ENCODE measurements around the gene CYB5R4.
A peak's percentile ranks its signal among the peaks of the same experiment; 100 is the strongest.

The CYB5R4 gene

DNA sequence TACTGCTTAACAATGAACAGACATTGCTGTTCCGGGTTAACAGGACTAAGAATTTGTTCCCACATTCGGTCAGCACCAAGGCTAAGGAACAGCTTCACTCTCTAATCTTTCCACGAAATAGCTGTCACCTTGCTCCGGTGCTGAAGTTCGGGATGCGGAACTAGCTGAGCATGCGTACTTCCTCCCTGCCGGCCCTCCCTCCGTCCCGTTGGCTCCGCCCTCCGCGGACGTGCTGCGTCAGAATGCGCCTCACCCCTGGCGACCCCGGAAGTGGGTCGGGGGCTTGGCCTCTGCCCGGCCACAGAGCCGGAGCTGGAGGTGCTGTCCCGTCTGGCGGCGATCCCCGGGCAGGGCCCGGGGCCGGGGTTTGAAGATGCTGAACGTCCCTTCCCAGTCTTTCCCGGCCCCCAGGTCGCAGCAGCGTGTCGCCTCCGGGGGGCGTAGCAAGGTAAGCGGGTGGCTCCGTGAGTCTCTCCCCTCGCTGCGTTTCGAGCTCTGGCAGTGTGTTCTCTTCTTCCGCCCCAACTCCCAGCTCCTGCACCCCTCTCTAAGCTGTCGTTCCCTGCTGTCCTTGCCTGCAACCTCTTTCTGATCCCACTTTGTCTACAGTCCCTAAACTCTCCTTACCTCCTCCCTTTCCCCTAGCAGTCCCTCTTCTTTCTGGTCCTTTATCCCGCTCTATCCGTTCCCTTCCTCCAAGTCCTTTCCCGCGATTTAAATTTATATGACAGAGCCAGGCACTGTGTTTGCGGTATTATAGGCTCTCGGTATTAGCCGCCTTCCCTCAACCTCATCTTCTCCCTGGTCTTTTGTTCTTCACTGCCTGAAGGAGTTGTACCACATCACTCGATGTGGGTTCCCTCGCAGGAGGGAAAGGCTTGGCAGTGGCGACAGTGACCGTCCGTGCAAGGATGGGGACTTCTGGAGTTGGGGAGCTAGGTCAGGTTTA lies at the start of gene CYB5R4:
TSS of gene CYB5R4 (plus strand) at position 280 of the 949 bp plus-strand sequence. CDS start at position 374, 94 bp downstream.
- DNase-seq, result peak; percentile 83

GRCh38 chr6:83812595-83812994 lies 46.9 kb upstream of the CYB5R4 start:
- no peak for DNase-seq

DNA sequence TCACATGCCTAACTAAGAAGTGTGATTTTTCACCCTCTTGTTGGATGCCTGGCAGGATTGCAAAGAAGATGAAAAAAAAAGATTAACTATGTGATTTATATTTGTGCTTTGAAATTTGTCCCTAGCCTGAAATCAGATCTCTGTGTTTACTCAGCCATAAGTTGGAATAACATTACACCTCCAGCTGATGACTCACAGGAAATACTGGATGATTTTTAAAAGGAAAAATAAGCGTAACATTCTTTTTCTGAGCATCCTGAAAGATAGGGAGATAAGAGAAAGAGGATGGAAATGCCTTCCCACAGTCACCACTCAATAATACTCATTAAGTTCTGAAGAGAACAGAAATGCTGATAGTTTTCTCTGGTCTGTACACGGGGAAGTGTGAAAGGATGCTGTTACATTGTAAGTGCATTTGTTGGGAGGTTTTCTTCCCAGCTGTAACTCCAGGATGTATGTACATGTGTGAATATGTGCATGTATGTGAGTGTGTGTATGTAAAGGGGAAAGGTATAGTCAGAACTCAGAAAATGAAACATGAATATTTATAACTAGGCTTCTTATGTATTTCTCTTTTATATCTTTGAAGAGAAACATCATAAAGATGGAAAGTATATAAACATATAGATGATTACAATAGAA lies 43.7 kb upstream of the CYB5R4 start:
- DNase-seq, result no peak

DNA sequence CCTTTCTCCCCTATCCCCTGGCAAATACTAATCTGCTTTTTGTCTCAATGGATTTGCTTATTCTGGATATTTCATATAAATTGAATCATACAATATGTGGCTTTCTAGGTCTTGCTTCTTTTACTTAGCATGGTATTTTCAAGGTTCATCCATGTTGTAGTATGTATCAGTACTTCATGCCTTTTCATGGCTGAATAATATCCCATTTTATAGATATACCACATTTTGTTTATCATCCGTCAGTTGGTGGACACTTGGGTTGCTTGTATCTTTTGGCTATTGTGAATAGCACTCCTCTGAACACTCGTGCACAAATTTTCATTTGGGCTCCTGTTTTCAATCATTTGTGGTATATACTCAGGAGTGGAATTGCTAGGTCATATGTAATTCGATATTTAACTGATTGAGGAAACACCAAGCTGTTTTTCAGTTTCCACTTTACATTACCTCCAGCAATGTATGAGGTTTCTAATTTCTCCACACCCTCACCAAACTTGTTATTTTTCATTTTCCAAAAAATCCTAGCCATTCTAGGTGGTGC lies 36.8 kb upstream of the CYB5R4 start:
- DNase-seq, result no peak

DNA sequence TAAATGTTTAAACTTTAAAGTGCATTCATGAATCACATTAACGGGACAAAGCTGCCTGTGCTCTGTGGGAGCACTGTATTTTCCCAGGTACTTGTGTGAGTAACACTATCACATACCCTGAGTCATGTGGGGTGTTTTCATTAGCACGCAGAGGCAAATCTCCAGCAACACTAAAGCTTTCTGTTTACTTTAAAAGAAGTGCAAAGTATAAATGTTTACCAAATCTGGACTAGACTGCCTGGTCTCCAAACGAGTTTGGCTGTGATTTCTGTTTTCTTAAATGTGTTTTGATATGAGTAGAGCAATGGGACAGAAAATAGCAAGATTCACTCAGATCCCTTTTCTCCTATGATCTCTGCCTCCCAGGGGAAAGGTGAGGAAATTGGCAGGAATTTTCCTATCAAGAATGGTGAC lies 35.1 kb upstream of the CYB5R4 start:
- no peak for DNase-seq

DNA sequence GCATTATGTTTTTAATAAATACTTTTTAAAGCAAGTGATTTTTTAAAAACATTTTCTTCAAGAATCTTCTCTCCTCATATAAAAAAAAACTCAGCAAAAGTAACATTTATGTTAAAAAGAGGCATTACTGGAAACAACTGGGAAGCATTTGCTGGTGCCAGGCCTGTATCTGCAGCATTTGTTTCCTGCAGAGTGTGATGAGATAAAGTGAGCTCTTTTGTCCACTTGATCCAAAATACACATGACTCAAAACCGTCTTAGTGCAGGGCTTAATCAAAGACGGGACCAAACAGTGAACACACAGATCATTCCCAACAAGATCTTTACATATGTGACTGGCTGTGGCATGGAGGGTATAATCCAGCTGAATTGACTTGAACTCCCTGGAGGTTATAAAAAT lies 34.7 kb upstream of the CYB5R4 start:
- no peak for DNase-seq

GRCh38 chr6:83827050-83827449 lies 32.4 kb upstream of the CYB5R4 start:
- no peak for DNase-seq

- DNase-seq, result no peak
Measured at GRCh38 chr6:83838727-83839126, 20.8 kb upstream of the CYB5R4 start.

- DNase-seq, result no peak
Measured at GRCh38 chr6:83844170-83844569, 15.3 kb upstream of the CYB5R4 start.

GRCh38 chr6:83846291-83846690 lies 13.2 kb upstream of the CYB5R4 start:
- DNase-seq, result no peak

DNA sequence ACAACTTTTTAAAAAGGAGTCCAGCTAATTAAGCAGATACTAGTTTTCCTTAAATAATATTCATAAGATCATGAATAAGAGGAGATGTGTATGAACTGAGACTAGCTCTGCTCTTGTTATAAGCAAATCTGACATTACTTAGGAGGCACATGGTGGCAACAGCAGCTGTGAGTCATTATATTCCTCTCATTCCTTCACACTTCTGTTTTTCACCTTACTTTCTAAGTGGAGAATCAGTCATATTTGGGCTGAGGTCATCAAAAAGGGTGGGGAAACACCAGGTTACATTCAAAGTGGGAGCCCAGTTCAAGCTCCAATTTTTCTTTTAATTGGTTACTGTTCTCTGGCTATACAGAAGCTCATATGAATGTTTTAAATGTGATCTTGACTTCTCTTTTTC lies 12.3 kb upstream of the CYB5R4 start:
- no peak for DNase-seq

GRCh38 chr6:83849127-83849526 lies 10.4 kb upstream of the CYB5R4 start:
- DNase-seq, result no peak

- DNase-seq, result no peak
Measured at GRCh38 chr6:83849610-83850009, 9.9 kb upstream of the CYB5R4 start.

DNA sequence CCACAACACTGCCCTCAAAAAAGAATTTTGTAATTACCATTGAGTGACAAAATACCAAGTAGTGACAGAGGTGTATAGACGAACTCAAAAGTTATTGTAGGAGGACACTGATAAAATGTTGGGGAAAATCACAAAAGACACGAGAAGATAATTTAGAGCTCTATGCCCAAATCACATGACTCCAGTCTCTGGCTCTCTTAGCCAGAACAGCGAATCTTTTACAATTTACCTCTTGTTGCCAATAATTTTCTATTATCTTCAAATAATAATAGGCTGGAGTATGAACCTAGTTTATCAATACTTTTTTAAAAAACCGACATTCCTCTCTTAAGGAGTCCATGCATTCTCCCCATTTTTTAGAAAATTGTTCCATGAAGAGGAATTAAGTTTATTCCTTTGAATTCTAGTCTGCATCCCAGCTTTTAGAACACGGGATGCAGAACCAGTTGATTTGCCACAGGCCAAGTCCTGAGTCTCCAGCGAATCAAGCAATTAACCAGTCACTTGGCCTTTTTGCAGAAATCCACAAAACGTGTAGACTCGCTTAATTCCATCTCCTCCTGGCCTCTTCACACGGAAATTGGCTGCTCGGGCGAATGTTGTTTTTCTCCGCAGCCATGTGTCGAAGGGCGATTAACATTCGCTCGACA lies 6.8 kb upstream of the CYB5R4 start:
- no peak for DNase-seq

- peak; percentile 37 for DNase-seq
Measured at GRCh38 chr6:83853178-83854000, 6.1 kb upstream of the CYB5R4 start, which contains the start of gene RIPPLY2. TSS of gene RIPPLY2 (plus strand) at chr6:83853360. CDS start at chr6:83853417, 57 bp downstream.

DNA sequence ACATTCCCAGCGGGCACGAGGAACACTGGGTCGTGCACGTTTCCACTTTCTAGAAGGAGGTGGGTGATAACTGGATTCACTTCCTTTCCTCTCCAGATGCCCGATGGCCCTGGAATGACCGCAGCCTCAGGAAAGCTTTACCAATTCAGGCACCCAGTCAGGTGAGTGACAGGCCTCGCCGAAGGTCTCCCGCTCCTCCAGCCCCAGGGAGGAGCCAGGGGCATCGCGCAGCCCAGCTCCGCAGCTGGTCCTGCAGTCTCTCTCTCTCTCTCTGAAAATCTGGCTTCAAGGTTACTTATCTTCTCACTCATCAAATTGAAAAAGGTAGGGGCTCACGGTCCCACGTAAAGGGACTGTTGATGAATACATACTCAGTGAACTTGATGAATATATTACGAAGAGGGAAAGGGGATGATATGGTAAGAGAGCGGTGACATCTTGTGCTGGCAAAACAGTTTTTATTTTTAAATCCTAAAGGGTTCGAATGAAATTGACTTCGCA lies 5.4 kb upstream of the CYB5R4 start:
- no peak for DNase-seq

DNA sequence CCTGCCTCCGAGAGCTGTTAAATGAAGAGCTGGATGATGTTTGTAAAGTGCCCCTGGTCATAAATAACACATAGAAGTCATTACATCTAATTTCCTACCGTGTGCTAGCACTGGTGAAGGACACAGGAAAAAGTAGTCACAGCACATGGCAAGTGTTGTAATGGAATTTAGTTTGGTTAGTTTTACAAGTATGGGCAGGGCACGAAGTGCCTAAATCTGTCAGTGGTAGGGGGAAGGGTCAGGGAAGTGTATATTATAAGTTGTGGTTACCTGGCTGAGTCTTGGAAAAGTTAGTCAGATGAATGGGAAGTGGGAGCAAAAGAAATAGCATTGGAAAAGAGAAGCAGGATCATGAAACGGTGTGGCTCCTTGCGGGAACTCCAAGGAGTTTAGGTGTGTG lies 4.7 kb upstream of the CYB5R4 start:
- no peak for DNase-seq

- no peak for DNase-seq
Measured at GRCh38 chr6:83860359-83860755, 868 bp downstream of the CYB5R4 start.

- no peak for DNase-seq
Measured at GRCh38 chr6:83860782-83861495, 1.4 kb downstream of the CYB5R4 start.

GRCh38 chr6:83862776-83863471 lies 3.4 kb downstream of the CYB5R4 start:
- DNase-seq, result no peak

DNA sequence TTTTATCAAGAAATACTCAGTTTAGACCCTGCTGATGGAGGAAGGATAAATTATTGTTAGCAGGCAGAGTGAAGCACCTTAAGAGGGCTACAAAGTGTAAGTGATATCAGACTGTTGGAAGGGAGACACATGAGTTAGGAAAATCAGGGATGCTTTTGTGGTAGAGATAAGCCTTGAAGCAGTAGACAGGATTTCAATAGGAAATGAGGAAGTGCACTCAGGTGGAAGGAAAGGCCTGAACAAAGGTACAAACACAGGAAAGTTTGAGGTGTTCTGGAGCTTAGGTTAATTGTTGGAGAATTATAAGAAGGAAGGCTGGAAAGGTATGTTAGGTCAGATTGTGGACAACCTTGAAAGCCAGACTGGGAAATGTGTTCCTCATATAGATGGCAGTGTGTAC lies 7.6 kb downstream of the CYB5R4 start:
- DNase-seq, result no peak
